Osteoblast (primary cell): ENCODE results near the gene LIPC. TPM values are rescaled to one million over a fixed set of nuclear protein-coding genes. Genes with fewer than 3 reads are reported as not detected.

Experiments used
- DNase-seq: peaks from one replicate; pipeline ENCODE4 v3.0.0; 2011; ENCODE audit warnings: low spot score, mixed read lengths; ENCODE audit not compliant: insufficient read length; ENCODE audit errors: missing footprints
- H2AFZ ChIP-seq: 2 replicates; pipeline ENCODE4 v1.6.0; 2011; ENCODE audit warnings: mild to moderate bottlenecking, low read length
- H3K27ac ChIP-seq: 2 replicates; pipeline ENCODE4 v1.5.1; 2011; ENCODE audit warnings: mild to moderate bottlenecking, low read depth, low read length, moderate library complexity
- H3K27me3 ChIP-seq: 2 replicates; pipeline ENCODE4 v1.6.0; 2012; ENCODE audit warnings: mild to moderate bottlenecking, control low read depth, inconsistent platforms, low read length, moderate library complexity; ENCODE audit not compliant: insufficient read depth
- H3K36me3 ChIP-seq: 2 replicates; pipeline ENCODE4 v1.5.1; 2011; ENCODE audit warnings: mild to moderate bottlenecking, low read length, control low read depth, moderate library complexity; ENCODE audit not compliant: insufficient read depth
- H3K4me1 ChIP-seq: 2 replicates; pipeline ENCODE4 v1.5.1; 2011; ENCODE audit warnings: mild to moderate bottlenecking, low read length, control low read depth, moderate library complexity; ENCODE audit not compliant: insufficient read depth
- H3K4me2 ChIP-seq: 2 replicates; pipeline ENCODE4 v1.6.0; 2011; ENCODE audit warnings: mild to moderate bottlenecking, low read length; ENCODE audit not compliant: insufficient read depth
- H3K4me3 ChIP-seq: fragments of 200-600 bp; sonication (generic); 3 replicates; pipeline ENCODE4 v1.5.1; 2012; ENCODE audit warnings: mild to moderate bottlenecking, low read length, inconsistent platforms; ENCODE audit not compliant: insufficient read depth
- H3K79me2 ChIP-seq: 2 replicates; pipeline ENCODE4 v1.6.0; 2012; ENCODE audit warnings: mild to moderate bottlenecking, low read length, control low read depth, inconsistent platforms; ENCODE audit not compliant: insufficient read depth
- H3K9me3 ChIP-seq: 2 replicates; pipeline ENCODE4 v1.5.1; 2011; ENCODE audit warnings: low read depth, low read length, control low read depth
- H4K20me1 ChIP-seq: 2 replicates; pipeline ENCODE4 v1.6.0; 2012; ENCODE audit warnings: mild to moderate bottlenecking, low read length, control low read depth; ENCODE audit not compliant: insufficient read depth
- total RNA-seq: library from RNA; depleted of rRNA; stranded (reverse); fragments of >200 nt; gene quantifications from 2 replicates; pipeline ENCODE4 v1.2.3, GENCODE V29; 2012
- TF ChIP-seq, protein P1 (sequence below): IDR thresholded peaks from 2 replicates; pipeline ENCODE4 v1.5.1; 2011; ENCODE audit warnings: mild to moderate bottlenecking, low read depth, low read length, moderate library complexity; ENCODE audit errors: extremely low read depth

The LIPC gene
- total RNA-seq, 1 donor = 1.1 TPM

DNA sequence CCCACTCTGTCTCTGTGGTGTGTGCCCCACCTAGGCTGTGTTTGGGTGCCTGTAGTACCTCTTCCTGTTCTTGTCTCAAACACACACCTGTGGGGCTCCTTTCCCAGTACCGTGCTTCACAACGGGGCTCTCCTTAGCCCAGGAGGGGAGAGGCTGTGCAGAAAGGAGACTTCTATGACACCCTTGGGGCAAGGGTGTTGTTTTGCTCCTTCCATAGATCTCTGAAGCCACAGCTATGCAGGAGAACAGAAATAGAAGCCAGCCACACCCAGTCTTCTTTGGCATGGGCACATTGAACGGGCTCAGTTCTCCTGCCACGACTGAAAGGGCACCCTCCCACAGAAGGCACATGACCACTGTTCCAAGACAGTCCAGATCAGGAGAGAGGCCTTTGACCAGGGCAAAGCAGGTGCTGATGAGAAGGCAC lies 74.3 kb downstream of the LIPC start:
- no peak for DNase-seq
- no peak overlapping the region for H3K4me3 ChIP-seq
- H2AFZ ChIP-seq = no peak overlapping the region

DNA sequence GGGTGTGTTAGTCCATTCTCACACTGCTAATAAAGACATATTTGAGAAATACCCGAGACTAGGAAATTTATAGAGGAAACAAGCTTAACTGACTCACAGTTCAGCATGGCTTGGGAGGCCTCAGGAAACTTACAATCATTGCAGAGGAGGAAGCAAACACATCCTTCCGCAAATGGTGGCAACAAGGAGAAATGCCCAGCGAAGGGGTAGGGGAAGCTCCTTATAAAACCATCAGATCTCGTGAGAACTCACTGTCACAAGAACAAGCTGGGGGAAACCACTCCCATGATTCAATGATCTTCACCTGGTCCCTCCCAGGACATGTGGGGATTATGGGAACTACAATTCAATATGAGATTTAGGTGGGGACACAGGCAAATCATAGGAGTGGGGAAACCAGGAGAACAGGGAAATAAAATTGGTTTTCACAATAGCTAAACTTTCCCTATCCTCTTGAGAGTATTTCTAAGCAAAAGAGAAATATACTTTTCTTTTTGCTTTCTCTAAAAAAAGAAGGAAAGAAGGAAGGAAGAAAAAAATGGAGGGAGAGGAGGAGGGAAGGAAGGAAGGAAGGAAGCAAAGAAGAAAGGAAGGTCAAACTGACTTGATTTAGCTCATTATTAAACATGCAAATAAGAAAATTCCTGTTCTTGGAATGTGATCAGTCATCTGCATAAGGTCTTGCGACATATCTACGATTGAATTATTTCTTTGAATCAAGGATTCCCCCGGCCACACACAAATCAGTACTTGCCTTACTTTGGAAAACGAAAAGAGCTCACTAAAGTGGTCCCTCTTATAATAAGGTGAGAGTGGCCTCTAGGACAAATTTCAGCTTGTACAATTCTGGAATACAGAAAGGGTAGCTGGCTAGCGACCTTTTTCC lies 75.2 kb downstream of the LIPC start:
- Histone ChIP-seq H3K27ac (no peak overlapping the region), H3K9me3 (no peaks in the 10 kb centered on the region)
- no peak for DNase-seq

More for the DNA sequence above, 74.3 kb downstream of the LIPC start:
- no peak overlapping the region for H3K4me2 ChIP-seq
- no peaks in the 10 kb centered on the region for H4K20me1 ChIP-seq
- H3K79me2 ChIP-seq = no peaks in the 10 kb centered on the region
- H3K9me3 ChIP-seq = no peaks in the 10 kb centered on the region
- H3K36me3 ChIP-seq = no peaks in the 10 kb centered on the region
- H3K27me3 ChIP-seq = peaks cover 3% of the 10 kb centered on the region
- H3K4me1 ChIP-seq = no peaks in the 10 kb centered on the region
- TF ChIP-seq, protein P1, sequence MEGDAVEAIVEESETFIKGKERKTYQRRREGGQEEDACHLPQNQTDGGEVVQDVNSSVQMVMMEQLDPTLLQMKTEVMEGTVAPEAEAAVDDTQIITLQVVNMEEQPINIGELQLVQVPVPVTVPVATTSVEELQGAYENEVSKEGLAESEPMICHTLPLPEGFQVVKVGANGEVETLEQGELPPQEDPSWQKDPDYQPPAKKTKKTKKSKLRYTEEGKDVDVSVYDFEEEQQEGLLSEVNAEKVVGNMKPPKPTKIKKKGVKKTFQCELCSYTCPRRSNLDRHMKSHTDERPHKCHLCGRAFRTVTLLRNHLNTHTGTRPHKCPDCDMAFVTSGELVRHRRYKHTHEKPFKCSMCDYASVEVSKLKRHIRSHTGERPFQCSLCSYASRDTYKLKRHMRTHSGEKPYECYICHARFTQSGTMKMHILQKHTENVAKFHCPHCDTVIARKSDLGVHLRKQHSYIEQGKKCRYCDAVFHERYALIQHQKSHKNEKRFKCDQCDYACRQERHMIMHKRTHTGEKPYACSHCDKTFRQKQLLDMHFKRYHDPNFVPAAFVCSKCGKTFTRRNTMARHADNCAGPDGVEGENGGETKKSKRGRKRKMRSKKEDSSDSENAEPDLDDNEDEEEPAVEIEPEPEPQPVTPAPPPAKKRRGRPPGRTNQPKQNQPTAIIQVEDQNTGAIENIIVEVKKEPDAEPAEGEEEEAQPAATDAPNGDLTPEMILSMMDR = no peak
- no peak overlapping the region for H3K27ac ChIP-seq

DNA sequence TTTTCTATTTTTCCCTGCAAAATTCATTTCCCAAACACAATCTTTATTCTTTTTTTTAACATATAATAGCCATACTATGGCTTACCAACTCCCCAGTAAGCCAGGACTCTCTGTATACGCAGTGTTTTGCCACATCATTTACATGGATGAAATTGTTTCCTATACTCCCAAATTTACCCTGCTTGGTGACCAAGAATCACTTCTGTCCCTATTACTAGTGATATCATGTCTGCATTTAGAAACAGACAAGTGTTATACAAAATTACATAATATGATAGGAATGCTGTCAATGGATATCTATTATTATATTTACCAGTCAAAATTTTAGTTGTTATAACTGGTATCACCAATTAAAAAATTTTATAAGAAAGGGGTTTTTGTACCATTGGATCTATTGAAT lies 77.8 kb downstream of the LIPC start:
- no peak overlapping the region for H2AFZ ChIP-seq
- peaks cover 3% of the 10 kb centered on the region for H3K27me3 ChIP-seq
- H3K36me3 ChIP-seq = no peaks in the 10 kb centered on the region
- no peak overlapping the region for H3K4me2 ChIP-seq
- H3K27ac ChIP-seq = no peak overlapping the region
- H3K4me1 ChIP-seq = no peaks in the 10 kb centered on the region
- no peaks in the 10 kb centered on the region for H3K79me2 ChIP-seq
- TF ChIP-seq, protein P1 = no peak
- H3K4me3 ChIP-seq = no peak overlapping the region
- DNase-seq = no peak
- no peaks in the 10 kb centered on the region for H3K9me3 ChIP-seq
- H4K20me1 ChIP-seq = no peaks in the 10 kb centered on the region

More for the DNA sequence above, 75.2 kb downstream of the LIPC start:
- H3K79me2 ChIP-seq = no peaks in the 10 kb centered on the region
- no peak overlapping the region for H3K4me3 ChIP-seq
- H3K4me2 ChIP-seq = no peak overlapping the region
- no peaks in the 10 kb centered on the region for H3K4me1 ChIP-seq
- no peaks in the 10 kb centered on the region for H4K20me1 ChIP-seq
- peaks cover 3% of the 10 kb centered on the region for H3K27me3 ChIP-seq
- no peak overlapping the region for H2AFZ ChIP-seq
- no peaks in the 10 kb centered on the region for H3K36me3 ChIP-seq
- TF ChIP-seq, protein P1 = no peak
